Tibial artery (tissue), 4 donors: Measurements from ENCODE around the gene SHISAL1.

ENCODE experiments used
- DNase-seq, 2 donors: peaks; one replicate each; pipeline ENCODE4 v3.0.0-alpha.2; 2019
- H3K27ac ChIP-seq, 2 donors: fragments of 200-600 bp; sonication (generic) in 1 of 2; 1 replicate in 1 of 2; 2 replicates in 1 of 2; pipeline ENCODE4 v1.5.1; 2018 to 2019; ENCODE audit warnings: mild to moderate bottlenecking in 1 of 2
- H3K27me3 ChIP-seq, 2 donors: fragments of 200-600 bp; sonication (generic) in 1 of 2; one replicate each; pipeline versions ENCODE4 v1.5.1 to v1.6.0; 2016 to 2019
- H3K36me3 ChIP-seq, 3 donors: fragments of 200-600 bp; sonication (generic) in 2 of 3; one replicate each; pipeline ENCODE4 v1.5.1; 2016 to 2019; ENCODE audit warnings: mild to moderate bottlenecking in 2 of 3
- H3K4me1 ChIP-seq, 4 donors: fragments of 200-600 bp; sonication (generic) in 2 of 4; 1 replicate in 3 of 4; 2 replicates in 1 of 4; pipeline ENCODE4 v1.5.1; 2016 to 2019
- H3K4me3 ChIP-seq, 2 donors: fragments of 200-600 bp; sonication (generic) in 1 of 2; 1 replicate in 1 of 2; 2 replicates in 1 of 2; pipeline ENCODE4 v1.5.1; 2018 to 2019; ENCODE audit warnings: mild to moderate bottlenecking in 2 of 2
- H3K9me3 ChIP-seq, 3 donors: fragments of 200-600 bp; sonication (generic) in 1 of 3; one replicate each; pipeline ENCODE4 v1.5.1; 2016 to 2019
- CTCF ChIP-seq, 2 experiments: fragments of 200-600 bp in 1 of 2; fragments of 450-650 bp in 1 of 2; IDR thresholded peaks; one replicate each; pipeline ENCODE4 v1.5.1; 2017 to 2019; ENCODE audit warnings: antibody characterized with exemption in 2 of 2, mild to moderate bottlenecking in 1 of 2, moderate library complexity in 1 of 2
- intact Hi-C: fragments of 100-400 bp; cut with DNase I; formaldehyde crosslinking; loops from one replicate; pipeline ENCODE4 v1.15.0; 2023; ENCODE audit warnings: low total_unique reads

SHISAL1 gene

GRCh38 chr22:44337678-44338004 is 24.9 kb upstream of the SHISAL1 start:
- intact Hi-C loops = no loop called here
- Histone ChIP-seq H3K27ac (no peak overlapping the region), H3K4me1 (peaks cover 0 to 14% (median 5%) of the 10 kb centered on the region in 4 donors), H3K4me3 (no peak overlapping the region), H3K36me3 (no peaks in the 10 kb centered on the region), H3K9me3 (no peaks in the 10 kb centered on the region), H3K27me3 (peaks cover 0 to 33% of the 10 kb centered on the region in 2 donors)
- TF ChIP-seq CTCF (IDR thresholded peaks at IDR 0.05) = no peak
- DNase-seq = no peak

- Histone ChIP-seq H3K36me3 (no peaks in the 10 kb centered on the region), H3K4me3 (no peak overlapping the region), H3K27me3 (peaks cover 0 to 38% of the 10 kb centered on the region in 2 donors), H3K27ac (no peak overlapping the region), H3K4me1 (peaks cover 0 to 14% (median 4%) of the 10 kb centered on the region in 4 donors), H3K9me3 (no peaks in the 10 kb centered on the region)
- no peak for TF ChIP-seq CTCF (IDR thresholded peaks at IDR 0.05)
- intact Hi-C loops = no loop called here
- DNase-seq = no peak
These were observed 24.4 kb upstream of the SHISAL1 start for GRCh38 chr22:44336962-44337677.

- Histone ChIP-seq H3K27ac (no peak overlapping the region), H3K36me3 (no peaks in the 10 kb centered on the region), H3K4me3 (no peak overlapping the region), H3K4me1 (peaks cover 0 to 12% (median 5%) of the 10 kb centered on the region in 4 donors), H3K9me3 (no peaks in the 10 kb centered on the region), H3K27me3 (peaks cover 0 to 45% of the 10 kb centered on the region in 2 donors)
- no peak for TF ChIP-seq CTCF (IDR thresholded peaks at IDR 0.05)
- no peak for DNase-seq
- intact Hi-C loops = no loop called here
These were observed 23.4 kb upstream of the SHISAL1 start for GRCh38 chr22:44335903-44336803.

GRCh38 chr22:44335066-44335839 is 22.5 kb upstream of the SHISAL1 start:
- H3K27ac ChIP-seq = no peak overlapping the region
- no peak for TF ChIP-seq CTCF (IDR thresholded peaks at IDR 0.05)
- DNase-seq = no peak

GRCh38 chr22:44333847-44334635 is 21.3 kb upstream of the SHISAL1 start:
- Histone ChIP-seq H3K4me3 (no peak overlapping the region), H3K4me1 (peaks cover 0 to 22% (median 10%) of the 10 kb centered on the region in 4 donors), H3K27me3 (peaks cover 0 to 57% of the 10 kb centered on the region in 2 donors), H3K27ac (no peak overlapping the region), H3K36me3 (no peaks in the 10 kb centered on the region), H3K9me3 (no peaks in the 10 kb centered on the region)
- intact Hi-C loops = no loop called here
- no peak for TF ChIP-seq CTCF (IDR thresholded peaks at IDR 0.05)
- no peak for DNase-seq

More at GRCh38 chr22:44335066-44335839, 22.5 kb upstream of the SHISAL1 start:
- Histone ChIP-seq H3K36me3 (no peaks in the 10 kb centered on the region), H3K27me3 (peaks cover 0 to 54% of the 10 kb centered on the region in 2 donors), H3K4me1 (peaks cover 0 to 21% (median 10%) of the 10 kb centered on the region in 4 donors), H3K9me3 (no peaks in the 10 kb centered on the region), H3K4me3 (no peak overlapping the region)
- intact Hi-C loops = no loop called here
